GM21717 (cell line): Measurements from ENCODE around the gene IRX3.
"Not testable (repeated sequence)": the region's sequence is repeated elsewhere in the genome, so short reads cannot be mapped to it uniquely, and the experiment has no call there.

Experiments
- ATAC-seq: cut with Tn5 transposase; IDR thresholded peaks from one replicate; pipeline ENCODE4 v1.9.1; 2021; ENCODE audit warnings: mild to moderate bottlenecking, moderate library complexity; ENCODE audit not compliant: unreplicated experiment

The IRX3 gene

GRCh38 chr16:54280751-54281150 is 5.8 kb downstream of the IRX3 start:
- ATAC-seq, result no peak

DNA sequence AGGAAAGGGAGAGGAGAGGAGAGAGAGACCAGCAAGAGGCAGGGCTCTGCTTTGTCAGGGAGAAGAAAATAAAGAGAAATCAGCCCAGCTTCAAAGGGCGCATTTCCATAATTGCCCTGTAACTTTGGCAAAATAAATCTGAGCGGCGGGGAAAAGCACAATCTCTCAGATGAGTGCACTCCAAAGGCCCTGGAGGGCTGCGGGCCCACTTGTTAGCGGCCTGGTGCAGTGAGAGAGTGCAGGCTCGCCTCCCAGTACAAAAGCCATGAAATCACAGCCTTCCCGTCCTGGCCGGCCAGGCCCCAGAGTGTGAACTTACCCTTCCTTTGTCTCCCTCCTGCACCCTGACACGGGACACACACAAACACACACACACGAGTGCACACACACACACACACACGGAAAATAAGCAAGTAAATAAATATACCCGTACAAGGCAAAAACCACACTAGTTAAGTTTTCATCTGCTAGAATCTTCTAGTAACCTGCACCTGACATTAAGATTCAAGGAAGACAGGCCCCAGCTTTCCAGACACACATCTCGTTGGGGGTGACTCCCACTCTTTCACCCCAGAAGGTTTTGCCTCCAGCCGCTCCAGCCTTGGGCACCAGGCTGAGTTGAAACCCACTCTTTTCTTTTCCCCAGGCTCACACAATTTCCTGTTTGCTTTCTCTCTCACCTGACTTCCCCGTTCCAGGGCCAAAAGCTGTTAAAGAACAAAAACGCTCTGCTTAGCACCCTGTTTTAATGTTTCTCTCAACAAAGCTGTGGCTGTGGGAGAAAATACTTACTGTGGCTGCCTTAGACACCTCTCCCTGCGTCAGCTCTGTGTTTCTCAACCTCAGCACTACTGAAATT is 8.5 kb downstream of the IRX3 start:
- no peak for ATAC-seq

DNA sequence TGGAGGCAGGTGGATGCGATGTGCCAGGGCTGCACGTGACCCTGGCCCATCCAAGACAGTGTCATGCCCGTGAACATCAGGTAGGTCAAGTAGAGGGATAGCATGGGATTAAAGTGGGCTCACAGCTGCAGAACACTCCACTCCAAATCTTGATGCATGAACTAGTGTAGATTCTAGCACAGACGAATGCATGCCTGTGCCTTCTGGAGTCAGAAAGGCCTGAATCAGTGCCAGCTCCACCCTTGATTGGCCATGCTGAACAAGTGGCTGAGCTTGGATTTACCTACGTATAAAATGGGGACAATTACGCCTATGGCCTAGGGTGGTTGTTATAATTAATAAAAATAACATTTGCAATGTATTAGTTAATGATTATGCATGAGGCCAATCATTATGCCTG is 10.6 kb downstream of the IRX3 start:
- ATAC-seq, result no peak

DNA sequence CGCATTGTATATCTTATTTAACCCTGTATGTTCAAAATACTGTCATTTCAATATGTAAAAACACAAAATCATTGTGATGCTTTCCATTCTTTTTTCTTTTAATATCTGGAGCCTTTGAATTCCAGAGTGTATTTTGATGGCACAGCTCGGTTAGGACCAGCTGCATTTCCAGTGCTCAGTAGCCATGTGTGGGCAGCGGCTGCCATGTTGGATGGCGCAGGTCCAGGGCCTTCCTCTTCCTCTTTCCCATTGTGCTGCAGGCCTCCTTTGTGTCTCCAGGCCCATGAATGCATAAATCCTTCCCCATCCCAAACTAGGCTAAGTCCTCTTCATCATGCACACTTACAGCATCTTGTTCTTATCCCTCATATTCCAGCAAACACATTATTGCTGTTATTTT is 13.0 kb downstream of the IRX3 start:
- ATAC-seq, result no peak

GRCh38 chr16:54270711-54271110 is 15.9 kb downstream of the IRX3 start:
- no peak for ATAC-seq

GRCh38 chr16:54269461-54269860 is 17.1 kb downstream of the IRX3 start:
- no peak for ATAC-seq

DNA sequence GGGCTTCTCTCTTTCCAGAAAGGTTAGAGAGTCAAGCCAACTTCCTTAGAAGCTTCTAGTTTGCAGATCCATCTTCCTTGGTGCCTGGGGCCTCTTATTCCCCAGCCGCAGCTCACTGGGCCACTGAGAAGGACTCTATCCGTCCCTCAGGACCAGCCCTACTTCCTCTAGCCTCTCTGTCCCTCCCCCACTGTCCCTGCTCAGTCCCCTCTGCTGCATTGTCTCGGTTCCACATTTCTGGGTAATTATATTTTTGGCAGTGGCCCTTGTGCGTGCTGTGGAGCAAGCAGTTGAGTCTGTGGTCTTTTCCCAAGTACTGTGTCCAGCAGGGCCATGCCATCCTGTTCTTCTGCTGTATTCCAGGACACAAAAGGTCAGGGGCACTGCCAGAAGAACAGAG is 17.8 kb downstream of the IRX3 start:
- ATAC-seq, result no peak

- no peak for ATAC-seq
These were observed 18.2 kb downstream of the IRX3 start for GRCh38 chr16:54268340-54268739.

DNA sequence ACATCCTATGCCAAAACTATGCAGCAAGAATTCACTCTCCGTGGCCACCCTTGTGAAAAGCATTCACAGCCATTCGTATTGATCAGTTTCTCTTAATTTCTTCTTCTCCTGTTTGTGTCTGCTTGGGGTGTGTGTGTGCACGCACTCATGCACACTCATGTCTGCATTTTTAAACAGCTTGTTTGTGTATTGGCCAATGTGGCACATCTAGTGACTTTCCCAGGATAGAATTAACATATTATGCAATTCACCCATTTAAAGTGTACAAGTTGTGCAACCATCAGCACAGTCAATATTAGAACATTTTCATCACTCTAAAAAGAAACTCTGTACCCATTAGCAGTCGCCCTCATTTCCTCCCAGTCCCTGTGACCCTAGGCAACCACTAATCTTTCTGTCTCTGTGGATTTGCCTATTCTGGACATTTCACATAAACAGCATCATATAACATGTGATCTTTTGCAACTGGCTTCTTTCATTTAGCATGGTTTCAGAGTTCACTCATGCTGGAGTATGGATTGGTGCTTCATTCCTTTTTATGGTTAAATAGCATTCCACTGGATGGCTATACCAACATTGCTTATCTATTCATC is 20.1 kb downstream of the IRX3 start:
- ATAC-seq, result no peak

GRCh38 chr16:54265575-54266107 is 20.9 kb downstream of the IRX3 start:
- ATAC-seq, result no peak

GRCh38 chr16:54253118-54253517 is 33.5 kb downstream of the IRX3 start:
- no peak for ATAC-seq

GRCh38 chr16:54248863-54249710 is 37.5 kb downstream of the IRX3 start:
- no peak for ATAC-seq

GRCh38 chr16:54247705-54248104 is 38.9 kb downstream of the IRX3 start:
- not testable (repeated sequence) for ATAC-seq

DNA sequence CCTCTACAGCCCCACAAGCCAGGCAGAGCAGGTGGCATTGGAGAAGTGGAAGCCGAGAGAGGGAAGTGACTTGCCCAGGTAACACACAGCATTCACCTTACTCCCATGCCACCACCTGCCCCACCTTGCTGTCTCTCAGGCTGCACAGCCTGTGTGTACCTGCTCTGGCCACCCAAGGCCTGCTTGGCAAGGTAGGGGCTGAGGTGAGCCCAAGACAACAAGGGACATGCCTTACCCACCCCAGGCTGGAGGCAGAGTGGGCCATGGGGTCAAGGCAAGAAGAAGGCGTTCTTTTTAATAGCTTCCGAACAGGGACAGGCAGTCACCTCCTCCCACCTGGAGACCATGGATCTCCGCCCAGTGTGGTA is 40.1 kb downstream of the IRX3 start:
- no peak for ATAC-seq

DNA sequence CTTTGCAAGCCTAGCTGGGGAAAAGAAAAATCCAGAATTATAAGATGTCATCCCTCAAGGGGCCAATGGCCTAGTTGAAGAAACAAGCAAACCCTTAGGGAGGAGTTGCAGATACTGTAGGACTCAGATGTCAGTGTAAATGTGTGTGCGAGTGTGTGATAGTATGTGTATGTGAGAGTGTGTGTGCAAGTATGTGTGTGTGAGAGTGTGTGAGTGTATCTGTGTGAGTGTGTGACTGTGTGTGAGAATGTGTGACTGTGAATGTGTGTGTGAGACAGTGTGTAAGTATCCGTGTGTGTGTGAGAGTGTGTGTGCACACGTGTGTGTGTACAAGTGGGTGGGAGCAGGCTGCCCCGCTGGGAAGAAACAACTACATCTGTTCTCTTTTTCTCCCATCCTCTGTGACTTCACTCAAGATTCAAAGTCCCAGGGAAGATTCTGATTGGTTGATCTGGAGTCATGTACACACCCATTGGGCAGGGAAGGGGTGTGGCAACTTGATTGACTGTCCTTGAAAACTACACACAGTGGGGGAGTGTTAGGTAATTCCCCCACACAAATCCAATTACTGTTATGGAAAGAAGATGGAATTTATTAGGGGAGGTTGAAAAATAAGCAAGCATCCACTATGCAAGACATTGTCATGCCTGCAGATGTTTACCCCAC is 40.7 kb downstream of the IRX3 start:
- ATAC-seq, result no peak

- ATAC-seq, result no peak
These were observed 42.3 kb downstream of the IRX3 start for GRCh38 chr16:54244061-54244886.

DNA sequence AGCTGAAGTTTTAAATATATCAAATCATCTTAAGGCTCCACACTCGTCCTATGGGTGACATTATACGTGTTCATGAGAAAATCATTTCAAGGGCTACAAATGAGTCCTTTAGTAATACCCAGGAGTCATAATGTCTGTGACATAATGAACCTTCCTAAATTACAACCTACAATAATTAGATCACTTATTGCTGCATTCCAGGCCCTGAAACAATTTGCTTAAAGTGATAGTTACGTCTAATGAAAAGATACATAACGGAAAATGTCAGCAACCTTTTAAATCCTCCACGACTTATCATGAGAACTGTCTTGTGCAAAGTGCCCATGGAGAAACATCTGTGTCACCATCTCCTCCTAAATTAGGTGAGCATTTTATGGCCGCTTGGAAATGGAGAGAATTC is 43.4 kb downstream of the IRX3 start:
- ATAC-seq, result no peak

GRCh38 chr16:54242199-54242598 is 44.4 kb downstream of the IRX3 start:
- no peak for ATAC-seq

GRCh38 chr16:54241525-54241924 is 45.1 kb downstream of the IRX3 start:
- ATAC-seq, result no peak
